Stimulated activated CD8-positive, alpha-beta memory T cell treated with anti-CD3 and anti-CD28 coated beads, Interleukin-7, amount 100 ng/mL, for 1 hour (primary cell): ENCODE data around the gene TMEM200C.
"Not testable (repeated sequence)": the region's sequence is repeated elsewhere in the genome, so short reads cannot be mapped to it uniquely, and the experiment has no call there.

Experiments
- DNase-seq, 2 donors: peaks; one replicate each; pipeline ENCODE4 v3.0.0-alpha.2; 2020; ENCODE audit warnings: low read depth in 2 of 2

The TMEM200C gene

DNA sequence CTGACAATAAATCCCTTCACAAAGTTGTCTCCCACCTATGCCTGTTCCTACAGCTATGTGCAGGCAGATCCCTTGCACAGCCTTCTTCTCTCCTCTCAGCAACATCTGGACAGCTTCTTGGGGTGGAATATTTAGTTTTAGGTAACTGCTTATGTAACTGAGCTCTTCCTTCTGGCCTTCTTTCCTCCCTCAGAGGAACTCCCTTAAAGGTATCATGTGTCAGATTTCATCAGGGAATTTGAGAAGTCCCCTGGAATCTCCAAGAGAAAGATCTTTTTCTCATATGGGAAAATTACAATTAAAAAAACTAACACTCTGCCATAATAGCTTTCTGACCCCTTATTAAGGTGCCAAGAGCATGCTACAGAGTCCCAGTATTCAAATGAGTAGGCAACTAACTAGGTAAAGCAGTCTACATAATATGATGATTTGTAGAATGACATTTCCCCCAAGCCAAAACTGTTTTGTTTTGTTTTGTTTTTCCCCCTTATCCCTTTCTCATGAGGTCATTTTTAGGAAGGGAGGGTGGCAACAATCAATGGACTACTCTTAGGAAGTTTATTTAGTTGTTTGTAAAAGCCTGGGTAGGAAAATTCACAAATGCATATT lies 2.4 kb downstream of the TMEM200C start:
- DNase-seq: no peak

DNA sequence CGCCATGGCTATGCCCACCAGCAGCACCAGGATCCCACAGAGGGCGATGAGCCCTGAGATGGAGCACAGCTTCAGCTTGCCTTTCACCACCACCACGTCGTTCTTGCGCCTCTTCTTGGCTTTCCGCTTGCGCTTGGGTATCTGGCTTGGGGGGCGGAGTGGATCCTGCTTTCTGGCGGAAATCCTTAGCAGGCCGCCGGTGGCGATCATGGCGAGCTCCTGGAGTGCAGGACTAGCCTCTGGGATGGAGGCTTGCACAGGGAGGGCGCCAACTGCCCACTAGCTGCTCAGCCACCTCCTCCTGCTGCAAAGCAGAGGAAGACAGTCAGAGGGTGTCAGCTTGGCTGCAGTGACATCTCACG lies 3.5 kb downstream of the TMEM200C start:
- no peak for DNase-seq

DNA sequence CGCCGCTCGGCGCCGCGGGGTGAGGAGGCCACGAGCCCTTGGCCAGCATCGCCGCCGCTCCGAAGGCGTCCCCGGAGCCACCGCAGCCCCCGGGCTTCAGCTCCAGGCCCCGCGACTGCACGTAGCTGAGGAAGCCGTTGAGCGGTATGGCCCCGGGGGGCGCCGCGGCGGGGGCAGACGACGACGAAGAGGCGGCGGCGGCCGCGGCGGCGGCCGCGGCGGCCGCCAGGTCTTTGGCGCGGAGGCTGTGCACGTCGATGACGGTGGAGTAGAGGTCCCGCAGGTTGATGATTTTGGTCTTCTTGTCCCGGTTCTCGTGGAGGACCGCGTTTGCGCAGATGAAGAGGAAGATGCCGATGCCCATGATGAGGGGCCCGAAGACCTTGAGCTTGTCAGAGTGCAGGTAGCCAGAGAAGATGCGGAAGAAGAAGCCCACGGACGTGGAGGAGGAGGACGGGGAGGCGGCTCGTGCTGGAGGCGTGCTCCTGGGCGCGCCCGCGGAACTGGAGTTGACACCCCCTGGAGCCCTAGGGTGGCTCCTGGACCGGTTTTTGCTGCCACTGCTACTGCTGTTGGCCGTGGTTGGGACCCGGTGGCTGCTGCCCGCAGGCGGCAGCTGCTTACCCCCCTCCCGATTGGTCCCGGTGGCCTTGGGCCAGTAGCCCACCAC lies 4.0 kb downstream of the TMEM200C start:
- no peak for DNase-seq

DNA sequence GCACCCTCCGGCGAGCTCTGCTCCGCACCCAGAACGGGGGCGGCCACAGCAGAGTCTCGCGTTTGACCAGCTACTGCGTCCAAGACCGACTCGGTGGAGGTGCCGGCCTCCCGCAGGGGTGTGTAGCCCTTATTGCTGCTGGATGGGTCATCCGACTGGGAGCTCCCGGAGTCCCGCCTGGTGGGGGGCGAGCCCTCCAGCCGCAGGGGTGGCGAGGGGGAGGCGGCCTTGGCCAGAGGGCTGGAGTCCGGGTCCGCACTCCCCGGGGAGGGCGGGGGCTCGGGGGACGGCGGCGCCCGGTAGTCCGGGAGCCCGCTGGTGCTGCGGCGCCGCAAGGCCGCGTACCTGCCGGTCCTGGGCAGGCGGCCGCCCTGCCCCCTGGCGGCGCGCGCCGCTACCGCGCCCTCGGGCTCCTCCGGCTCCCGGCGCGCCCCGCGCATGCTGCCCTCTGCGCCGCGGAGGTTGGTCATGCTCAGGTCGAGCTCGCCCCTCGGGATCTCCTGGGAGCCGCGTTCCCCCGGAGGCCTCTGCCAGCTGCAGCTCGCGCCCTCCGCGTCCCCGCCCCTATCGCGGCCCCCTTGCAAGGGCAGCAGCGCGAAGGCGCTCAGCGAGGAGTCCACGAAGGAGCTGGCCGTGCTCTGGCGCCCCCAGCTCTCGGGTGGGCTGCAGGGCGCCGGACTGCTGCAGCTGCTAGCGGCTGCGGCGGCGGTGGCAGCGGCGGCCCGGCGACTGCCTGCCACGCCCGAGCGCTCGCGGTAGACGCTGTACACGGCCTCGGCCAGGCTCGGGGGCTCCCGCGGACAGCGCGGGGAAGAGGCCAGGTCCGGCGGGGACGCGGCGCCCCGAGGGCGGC lies 4.8 kb downstream of the TMEM200C start:
- no peak for DNase-seq

DNA sequence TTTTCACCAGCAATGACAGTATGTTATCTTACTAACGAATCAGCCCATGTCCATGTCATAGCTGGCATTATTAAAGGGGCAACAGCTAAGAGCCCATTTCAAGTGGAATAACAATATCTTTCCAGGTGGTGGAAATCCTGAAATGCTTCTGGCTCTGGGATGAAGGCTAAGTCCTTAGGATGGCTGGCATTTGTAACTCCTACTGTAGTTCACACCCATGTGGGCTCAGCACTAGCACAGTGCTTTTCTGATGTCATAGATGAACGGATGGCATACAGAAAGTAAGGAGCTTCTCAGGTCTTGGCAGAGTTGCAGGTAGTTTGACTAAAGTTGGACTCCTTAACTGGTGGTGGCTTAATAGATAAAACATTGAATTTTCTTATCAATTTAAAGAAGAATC lies 10.0 kb downstream of the TMEM200C start:
- no peak for DNase-seq

DNA sequence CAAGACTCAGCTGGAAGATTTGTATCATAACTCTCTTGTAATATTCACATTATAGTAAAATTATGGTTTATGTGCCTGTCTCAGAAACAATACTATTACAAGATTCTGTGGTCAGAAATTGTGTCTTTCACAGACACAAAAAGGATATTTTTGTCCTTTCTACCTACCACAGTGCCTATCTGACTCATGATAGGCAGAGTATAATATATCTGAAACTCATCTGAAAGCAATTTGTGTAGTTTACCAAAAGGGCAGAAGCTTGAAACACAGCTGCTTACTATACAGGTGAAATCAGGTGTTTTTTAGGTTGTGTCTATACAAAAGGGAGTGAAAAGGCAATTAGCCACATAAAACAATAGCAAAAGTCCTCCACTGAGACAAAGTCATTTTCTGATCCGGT lies 10.9 kb downstream of the TMEM200C start:
- no peak for DNase-seq

DNA sequence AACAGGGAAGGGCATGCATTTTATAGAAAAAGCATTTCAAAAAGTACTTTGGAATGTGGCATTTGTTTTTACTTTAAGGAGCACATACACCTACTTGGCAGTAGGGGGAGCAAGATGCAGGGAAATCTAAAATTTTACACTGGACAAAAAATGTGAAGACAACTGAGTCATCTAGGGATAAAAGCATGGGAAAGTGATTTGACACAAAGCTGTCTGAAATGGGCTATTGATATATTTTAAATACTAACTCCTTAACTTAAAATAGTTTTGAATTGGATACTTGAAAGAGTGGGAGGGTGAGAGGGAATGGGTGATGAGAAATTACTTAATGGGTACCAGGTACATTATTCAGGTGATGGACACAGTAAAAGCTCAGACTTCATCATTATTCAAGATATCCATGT lies 15.8 kb downstream of the TMEM200C start:
- no peak for DNase-seq

DNA sequence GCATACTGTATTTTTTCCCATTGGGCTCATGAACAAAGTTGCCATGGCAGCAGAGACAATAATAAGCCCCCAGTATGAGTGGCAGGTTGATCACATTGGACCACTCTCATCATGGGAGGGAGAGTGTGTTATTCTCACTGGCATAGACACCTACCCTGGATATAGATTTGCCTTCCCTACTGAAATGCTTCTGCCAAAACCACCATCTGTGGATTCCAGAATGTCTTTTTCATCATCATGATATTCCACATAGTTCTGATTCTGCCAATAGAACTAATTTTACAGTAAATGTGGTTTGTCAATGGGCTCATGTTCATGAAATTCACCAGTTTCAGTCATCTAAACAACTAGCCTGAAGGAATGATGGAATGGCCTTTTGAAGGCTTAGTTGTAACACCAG lies 18.4 kb downstream of the TMEM200C start:
- DNase-seq: no peak

DNA sequence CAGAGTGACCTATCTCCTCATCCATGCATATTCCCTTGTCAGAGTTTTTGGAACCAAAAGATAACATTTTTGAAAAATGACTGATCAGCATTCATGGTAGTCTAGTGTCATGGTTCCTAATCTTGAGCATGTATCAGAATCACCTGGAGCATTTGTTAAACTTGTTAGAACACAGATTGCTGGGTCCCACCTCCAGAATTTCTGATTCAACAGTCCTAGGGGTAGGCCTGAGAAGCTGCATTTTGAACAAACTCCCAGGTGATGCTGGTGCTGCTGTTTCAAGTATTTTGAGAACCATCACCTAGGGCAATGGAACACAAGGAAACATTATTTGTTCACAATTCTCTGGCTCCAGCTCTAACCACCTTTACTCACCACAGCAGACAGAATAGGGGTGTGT lies 21.0 kb downstream of the TMEM200C start:
- no peak for DNase-seq

DNA sequence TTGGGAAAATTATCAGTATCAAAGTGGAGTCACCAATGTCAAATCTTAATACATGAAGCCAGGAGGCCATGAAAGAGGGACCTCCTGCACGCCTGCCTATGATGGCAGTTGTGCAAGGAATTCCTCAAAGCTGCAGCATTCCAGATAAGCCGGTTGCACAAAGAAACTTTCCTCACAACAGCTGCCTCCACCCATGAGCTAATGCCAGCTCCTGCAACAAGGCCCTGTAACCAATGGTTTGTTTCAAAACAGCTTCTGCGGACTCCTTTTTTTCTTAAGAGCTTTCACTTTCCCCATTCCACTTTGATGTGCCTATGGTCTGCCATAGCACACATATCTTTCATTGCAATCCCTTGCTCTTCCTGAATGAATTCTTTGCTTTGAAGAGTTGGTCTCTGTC lies 22.4 kb downstream of the TMEM200C start:
- DNase-seq: no peak

DNA sequence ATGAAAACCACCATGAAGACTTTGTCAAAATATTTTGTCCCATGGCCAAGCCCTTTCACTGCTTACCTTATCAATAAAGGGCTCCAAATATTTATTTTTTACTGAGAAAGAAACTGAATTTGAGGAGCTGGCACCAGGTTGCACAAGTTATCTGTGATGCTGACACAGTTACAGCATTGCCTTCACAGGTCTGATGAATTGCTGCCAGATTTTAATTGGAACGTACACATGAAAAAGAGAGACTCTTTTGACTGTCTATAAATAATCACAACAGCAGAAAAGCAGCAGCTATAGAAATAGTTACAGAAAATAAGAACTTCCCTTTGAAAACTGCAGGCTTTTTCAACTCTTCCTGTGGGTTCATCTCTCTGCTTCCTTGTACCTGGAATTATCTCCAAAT lies 23.9 kb downstream of the TMEM200C start:
- DNase-seq: no peak

DNA sequence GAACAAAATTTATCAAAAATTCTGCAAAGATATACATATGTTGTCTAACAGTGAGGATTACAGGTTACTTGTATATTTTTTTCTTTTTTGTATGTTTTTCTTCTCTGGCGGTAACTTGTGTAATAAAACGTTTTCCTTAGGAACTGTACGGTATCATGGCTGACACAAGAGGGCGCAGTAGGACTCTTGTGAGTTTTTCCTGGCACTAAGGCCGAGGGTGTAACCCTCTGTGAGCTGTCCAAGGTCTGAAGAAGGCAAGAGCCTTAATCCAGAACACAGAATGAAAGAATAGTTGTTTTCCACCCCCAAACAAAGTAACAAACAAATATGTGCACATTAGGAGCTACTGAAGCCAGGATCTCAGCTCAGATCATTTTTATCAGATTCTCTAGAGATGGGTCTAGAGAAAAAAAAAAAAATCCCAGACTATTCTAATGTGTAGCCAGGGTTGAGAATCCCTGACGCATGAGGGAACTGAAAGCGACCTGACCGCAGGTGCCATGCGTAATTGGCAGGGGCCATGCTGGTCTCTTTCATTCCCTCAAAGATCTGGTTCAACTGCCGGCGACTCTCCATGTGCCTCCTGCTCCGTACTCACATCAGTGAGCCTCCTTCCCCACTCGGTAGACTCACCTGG lies 27.0 kb downstream of the TMEM200C start:
- no peak for DNase-seq

DNA sequence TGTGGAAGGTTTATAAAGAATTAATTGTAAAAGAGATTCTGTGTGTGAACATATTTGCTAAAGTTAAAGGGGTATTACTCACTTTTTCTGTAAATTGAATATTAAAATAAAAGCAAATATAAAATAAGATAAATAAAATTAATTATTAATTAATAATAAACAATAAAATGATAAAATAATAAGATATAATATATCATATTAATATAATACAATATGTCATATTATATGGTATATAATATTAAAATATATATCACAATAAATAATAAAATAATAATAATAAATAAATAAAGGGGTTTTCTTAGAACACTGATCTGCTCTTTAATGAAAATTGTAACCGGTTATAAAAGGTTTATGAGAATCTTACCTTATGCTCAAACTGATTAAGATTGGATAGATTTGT lies 29.8 kb downstream of the TMEM200C start:
- no peak for DNase-seq

DNA sequence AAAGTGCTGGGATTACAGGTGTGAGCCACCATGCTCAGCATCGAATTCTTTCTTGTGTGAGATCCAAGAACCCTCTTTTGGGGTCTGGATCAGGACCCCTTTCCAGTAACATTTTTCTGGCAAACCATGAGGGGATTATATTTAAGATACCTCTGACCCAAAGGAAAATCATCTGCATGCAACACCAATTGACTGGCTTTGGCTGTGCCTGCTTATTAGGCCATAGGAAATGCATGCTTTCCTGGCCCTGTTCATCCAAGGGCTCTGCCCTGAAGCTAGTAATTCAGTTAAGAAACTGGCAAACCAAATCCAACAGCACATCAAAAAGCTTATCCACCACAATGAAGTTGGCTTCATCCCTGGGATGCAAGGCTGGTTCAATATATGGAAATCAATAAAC lies 33.2 kb downstream of the TMEM200C start:
- not testable (repeated sequence) for DNase-seq

DNA sequence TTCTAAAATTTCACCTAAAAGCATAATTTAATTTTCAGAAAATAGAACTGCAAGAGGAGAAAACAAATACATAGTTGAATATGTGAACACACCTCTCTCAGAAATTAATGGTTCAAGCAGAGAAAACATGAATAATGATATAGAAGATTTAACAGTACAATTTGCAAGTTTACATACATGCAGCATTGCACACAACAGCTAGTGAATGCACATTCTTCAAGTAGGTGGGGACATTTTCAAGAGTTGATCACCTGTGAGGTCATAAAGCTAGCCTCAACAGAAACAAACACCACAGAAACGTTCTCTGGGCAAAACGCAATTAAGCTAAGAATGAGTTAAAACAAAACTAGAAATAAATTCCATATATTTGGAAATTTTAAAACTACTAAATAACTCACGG lies 38.1 kb downstream of the TMEM200C start:
- DNase-seq: no peak

DNA sequence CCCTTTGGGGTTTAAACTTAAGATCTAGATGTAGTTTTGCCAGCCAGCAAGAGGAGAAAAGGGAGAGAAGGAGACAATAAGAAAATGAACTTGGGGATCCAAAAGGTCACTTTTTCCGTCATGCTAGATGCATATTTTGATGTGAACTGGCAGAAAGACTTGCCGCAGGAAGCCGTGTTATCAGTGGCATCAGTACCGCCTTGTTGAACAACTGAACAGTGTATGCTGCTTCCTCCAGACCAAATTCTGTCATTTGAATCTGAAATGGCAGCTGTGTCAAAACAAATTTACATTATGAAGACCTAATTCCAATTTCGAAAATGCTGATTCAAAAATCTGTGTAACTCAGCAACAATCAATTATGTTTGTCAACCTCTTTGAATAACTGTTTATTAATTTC lies 42.1 kb downstream of the TMEM200C start:
- DNase-seq: no peak

DNA sequence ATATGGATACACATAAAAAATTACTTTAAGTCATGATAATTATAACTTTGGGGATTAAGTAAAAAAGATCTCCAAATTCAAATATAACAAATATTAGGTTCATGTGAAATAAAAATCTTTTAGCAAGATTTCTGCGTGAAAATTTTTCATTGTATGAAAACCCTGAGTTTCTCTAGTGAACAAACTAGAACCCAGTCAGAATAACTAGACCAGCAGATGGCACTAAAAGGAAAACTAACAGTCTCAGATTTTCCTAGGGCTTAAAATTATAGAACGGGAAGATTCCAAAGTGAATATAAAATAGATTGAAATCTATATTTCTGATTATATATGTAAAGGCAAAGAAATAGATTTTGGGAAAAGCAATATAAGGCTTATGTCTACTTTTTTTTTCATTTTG lies 43.3 kb downstream of the TMEM200C start:
- no peak for DNase-seq

DNA sequence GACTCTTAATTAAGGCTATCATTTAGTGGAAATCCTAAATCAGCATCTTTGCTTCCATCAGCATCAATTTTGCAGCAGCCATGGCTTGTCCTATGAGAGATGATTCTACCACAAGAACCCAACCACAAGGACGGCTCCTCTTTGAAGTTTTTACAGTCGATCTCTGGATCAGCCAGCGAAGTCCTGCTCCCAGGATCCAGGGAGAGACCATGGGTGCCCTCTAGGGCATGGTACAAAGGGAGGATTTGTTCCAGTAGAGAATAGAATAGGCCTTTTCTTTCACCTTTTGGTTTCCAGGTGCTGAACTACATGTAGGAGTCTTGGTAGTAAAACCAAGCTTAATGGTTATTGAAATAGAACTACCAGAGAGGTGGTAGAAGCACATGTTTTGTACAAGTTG lies 52.7 kb downstream of the TMEM200C start:
- DNase-seq: no peak

DNA sequence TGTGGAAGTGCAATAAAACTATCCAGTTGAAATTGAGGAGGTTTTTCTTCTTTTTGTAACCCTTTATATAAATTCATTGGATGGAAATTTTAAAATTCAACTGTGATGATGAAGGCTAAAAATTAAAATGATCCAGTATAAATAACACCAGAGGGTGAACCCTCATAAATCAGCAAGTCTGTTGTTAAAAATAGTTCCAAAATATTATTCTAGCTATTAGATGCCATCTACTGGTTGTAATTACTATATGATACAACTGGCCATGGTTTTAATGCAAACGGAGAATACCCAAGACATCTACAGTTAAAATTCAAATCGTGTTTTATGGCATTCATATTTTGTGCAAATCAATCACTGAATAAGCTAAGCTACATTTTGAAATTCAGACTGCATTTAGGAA lies 53.8 kb downstream of the TMEM200C start:
- DNase-seq: no peak

DNA sequence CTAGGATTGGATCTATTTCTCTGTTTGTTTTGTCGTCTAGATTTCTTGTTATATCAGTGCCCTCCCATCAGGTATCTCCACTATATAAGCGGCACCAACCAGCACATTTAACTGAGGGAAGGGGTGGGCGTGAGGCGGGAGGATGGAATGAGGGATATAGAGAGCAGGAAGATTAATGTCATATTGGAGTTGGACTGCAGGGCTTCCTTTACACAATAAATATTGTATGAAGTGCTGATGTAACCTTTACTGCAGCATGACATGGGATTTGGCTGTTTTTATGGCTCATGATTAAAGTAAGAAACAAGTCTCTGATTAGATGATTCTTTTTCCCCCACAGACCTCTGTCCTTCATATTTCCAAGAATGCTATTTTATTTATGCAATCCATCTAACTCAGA lies 54.8 kb downstream of the TMEM200C start:
- DNase-seq: no peak

DNA sequence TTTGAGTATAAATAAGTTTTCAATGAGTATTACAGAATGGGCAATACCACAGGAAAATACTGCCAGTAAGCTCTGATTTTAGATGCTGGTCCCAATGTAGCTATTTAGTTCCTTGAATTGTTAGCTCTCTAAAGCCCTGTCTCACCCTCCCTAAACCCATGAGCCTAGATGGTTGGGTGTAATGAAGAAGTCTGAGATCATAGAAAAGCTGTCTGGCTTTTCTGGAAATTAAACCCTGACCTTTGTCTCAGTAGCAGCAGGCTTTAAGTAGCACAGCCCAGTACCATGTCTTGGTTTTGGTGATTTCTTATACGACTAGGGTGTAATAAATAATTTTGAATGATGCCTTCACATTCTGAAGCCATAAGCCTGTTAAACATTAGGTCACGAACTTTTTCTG lies 55.3 kb downstream of the TMEM200C start:
- DNase-seq: no peak

DNA sequence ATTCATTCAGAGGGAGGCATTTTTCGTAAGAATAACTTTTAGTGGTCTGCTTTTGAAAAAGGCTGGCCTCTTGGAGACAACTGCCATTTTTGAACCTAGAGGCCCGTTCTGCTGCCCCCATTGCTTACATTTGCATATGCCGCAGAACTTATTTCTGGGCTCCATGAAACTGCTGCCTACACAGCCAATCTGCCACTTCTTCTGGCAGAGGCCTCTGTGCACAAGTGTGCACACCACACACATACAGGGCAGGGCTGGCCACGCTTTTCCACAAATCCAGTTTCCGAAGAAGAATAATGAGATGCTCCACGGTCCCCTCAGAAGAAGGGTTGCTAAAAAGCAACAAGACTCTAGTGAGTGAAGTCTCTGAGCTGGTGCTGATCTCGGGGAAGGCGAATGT lies 56.2 kb downstream of the TMEM200C start:
- DNase-seq: no peak
